NCI-H69 (cell line): ENCODE data around the gene LIG1.
"Not testable (repeated sequence)": the region's sequence is repeated elsewhere in the genome, so short reads cannot be mapped to it uniquely, and the experiment has no call there.

ENCODE experiments used
- DNase-seq: peaks from one replicate; lab custom pipeline; 2025; lab: John Stamatoyannopoulos, UW

Gene LIG1

GRCh38 chr19:48070177-48070769 is 99.9 kb downstream of the LIG1 start:
- DNase-seq = not testable (repeated sequence)

- no peak for DNase-seq
Observed at GRCh38 chr19:48069435-48069834, 100.7 kb downstream of the LIG1 start.
